Stimulated activated CD8-positive, alpha-beta memory T cell treated with anti-CD3 and anti-CD28 coated beads, Interleukin-2, amount 100 ng/mL, for 1 hour (primary cell): ENCODE measurements around the gene SLC22A23.
"Not testable (repeated sequence)": the region's sequence is repeated elsewhere in the genome, so short reads cannot be mapped to it uniquely, and the experiment has no call there.

Experiments
- DNase-seq, 2 donors: peaks; one replicate each; pipeline ENCODE4 v3.0.0-alpha.2; 2020; ENCODE audit warnings: low read depth in 2 of 2

The SLC22A23 gene

DNA sequence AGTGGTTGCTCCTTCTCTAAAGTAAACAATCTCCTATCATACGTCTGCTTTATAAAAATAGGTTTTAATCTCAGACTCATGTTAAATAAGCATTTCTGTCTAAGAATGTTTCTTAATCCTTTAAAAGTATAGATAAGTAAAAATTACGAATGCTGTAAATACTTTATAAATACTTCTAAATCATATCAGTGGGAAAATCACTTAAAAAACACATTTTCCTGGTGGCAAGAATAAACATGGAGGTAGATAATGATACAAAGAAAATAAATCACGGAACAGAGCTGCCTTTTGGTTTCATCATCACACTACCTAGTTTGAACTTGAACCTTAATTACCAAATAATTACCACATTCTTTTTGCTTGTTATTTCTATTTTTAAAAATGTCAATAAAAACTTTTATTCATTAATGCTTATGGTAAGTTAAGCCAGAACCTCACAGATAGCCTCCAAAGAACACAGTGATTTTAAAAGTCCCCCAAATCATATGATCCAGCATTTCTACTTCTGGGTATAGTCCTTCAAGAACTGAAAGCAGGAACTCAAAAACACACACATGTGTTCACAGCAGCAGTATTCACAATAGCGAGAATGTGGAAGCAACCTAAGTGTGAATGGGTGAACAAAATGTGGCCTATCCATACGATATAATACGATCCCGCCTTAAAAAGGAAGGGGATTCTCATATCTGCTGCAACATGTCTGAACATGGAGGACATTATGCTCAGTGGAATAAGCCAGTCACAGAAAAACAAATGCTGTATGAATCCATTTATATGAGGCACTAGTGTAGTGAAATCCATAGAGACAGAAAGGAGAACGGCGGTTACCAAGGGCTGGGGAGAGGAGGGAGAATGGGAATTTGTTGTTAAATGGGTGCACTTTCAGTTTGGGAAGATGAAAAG is 72.4 kb downstream of the SLC22A23 start:
- no peak for DNase-seq

GRCh38 chr6:3383525-3383924 is 73.3 kb downstream of the SLC22A23 start:
- DNase-seq, result no peak

GRCh38 chr6:3382326-3383279 is 74.2 kb downstream of the SLC22A23 start:
- no peak for DNase-seq

- no peak for DNase-seq
These were observed 75.5 kb downstream of the SLC22A23 start for GRCh38 chr6:3381233-3381921.

DNA sequence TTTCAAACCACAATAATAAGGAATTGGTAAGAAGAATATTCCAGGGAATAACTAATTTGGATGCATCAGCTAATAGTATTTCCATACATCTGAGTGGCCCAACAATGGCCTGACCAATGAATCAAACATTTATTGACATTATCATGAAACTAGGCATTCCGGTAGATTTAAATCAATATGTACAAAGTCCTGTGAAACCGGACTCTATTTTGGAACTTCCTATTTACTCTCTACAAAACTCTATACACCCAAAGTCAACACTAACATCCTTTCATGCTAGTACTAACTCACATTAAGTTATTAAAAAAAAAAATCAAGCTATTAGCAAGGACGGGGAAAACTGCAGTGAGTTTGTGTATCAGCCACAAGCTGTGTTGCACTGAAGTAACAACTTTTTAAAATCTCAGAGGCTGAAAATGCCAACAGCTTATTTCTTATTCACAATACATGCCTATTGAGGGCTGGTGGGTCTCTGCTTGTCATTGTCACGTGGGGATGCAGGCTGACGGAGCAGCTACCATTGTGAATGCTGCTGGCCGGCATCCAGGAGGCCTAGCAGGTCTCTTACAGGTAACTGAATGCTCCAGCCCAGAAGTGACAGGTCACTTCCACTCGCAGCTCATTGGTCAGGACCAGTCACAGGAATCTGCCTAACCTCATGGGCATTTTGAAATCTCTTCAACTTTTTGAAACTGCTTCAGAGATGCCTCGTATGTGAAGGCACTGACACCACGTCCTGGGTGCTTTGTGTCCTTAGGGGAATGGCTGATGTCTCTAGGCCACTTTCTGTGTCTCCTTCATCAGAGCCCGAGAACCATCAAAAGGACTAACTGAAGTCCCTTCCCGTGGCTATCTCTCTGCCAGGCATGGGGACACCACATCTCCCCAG is 76.3 kb downstream of the SLC22A23 start:
- no peak for DNase-seq

DNA sequence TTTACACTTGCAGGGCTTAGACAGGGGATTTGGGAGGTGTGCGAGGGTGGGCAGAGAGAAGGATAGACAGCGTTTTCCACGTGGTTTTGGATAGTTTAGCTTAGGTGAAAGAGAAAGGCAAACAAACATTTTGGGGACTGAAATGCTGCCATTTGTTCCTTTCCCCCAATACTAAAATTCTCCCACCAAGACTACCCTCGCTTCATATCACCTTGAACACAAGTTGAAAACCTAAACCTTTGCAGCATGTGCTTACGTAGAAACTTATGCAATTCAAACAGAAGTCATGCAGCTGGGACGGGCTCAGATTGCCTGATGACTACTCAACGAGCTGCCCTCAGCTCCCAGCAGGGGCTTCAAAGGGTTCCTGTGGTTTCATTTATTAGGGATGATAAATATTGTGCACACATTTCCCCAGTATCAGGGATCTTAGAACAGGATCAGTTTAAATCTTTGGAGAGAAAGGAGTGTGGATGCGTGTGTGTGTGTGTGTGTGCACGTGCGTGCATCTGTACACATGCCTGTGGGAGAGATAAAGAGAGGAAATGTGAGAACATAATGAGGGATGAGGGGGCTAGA is 77.3 kb downstream of the SLC22A23 start:
- no peak for DNase-seq

DNA sequence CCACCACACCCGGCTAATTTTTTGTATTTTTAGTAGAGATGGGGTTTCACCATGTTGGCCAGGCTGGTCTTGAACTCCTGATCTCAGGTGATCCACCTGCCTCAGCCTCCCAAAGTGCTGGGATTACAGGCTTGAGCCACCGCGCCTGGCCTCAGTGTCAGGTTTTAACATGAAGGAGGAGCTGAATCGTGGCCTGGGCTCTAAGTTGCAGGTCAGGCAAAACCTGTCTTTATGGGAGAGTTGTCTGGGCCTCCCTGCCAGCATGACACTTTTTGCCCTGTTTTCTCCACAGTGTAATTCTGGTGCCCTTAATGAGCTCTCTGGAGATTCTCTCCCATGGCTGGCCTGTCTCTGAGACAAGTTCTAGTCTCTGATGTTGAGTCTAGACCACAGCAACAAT is 78.0 kb downstream of the SLC22A23 start:
- not testable (repeated sequence) for DNase-seq

GRCh38 chr6:3378398-3378782 is 78.5 kb downstream of the SLC22A23 start:
- not testable (repeated sequence) for DNase-seq

- DNase-seq, result no peak
These were observed 79.1 kb downstream of the SLC22A23 start for GRCh38 chr6:3377536-3378397.

GRCh38 chr6:3376893-3377535 is 79.8 kb downstream of the SLC22A23 start:
- no peak for DNase-seq

DNA sequence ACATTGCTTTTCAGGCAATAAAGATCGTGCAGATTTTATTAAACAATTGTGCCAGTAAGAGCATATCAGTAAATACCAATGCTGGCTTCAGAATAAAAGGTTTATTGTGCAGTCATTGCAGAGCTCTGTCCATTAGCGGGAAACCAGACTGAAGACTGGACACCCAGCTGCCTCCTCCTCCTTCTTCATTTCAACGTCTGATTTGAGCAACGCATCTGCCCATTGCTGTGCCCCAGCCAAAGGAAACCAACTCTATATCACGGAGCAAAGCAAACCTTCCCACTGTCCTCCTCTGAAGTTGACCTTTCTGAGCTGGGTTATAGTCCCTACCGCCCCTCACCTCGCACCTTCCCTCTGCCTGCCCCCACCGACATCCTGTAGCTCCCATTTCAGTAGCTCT is 80.8 kb downstream of the SLC22A23 start:
- no peak for DNase-seq

DNA sequence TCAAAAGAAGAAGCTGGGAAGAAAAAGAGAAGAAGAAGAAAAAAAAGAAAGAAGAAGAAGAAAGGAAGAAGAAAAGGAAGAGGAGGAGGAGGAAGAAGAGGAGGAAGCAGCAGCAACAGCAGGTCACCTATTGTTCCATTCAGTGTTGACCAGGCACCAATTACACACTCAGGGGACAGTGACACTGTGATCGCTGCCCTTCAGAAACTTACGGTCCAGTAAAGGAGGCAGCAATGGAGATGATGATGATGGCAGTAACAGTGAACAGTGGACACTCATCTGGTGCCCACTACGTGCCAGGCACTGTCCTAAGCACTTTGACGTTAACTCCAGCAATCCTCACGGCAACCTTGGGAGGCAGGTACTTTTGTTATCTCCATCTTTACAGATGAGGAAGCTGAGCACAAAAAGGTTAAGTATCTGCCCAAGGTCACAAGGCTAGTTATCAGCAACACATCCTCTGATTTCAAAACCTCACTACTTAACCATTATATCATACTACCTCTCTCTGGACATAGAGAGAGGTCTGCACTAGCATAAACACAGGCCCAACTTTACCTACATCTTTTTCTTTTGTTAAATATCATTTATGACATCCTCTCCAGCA is 83.2 kb downstream of the SLC22A23 start:
- no peak for DNase-seq

DNA sequence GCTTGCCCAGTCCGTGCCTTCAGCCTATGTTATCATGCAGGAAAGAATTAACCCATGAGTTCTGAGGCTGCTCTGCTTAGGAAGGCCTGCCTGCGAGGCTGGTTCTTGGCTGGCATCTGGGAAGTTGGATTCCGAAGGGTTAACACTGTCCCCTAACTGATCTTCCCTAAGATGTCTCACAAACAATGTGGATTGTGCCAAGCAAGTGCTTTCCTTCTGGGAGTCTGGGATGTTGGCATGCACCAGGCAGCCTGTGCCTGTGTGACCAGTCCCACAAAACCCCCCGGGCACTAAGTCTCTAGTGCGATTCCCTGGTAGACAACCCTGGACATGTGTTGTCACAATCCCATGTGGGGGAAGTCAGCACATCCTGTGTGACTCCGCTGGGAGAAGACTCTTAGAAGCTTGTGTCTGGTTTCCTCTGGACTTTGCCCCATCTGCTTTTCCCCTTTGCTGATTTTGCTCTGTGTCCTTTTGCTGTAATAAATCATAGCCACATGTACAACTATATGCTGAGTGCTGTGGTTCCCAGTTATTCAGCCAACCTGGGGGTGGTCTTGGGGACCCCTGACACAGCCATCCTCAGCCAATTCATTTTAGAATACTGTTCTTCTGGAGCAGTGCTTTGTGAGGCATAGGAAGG is 83.8 kb downstream of the SLC22A23 start:
- DNase-seq, result no peak

DNA sequence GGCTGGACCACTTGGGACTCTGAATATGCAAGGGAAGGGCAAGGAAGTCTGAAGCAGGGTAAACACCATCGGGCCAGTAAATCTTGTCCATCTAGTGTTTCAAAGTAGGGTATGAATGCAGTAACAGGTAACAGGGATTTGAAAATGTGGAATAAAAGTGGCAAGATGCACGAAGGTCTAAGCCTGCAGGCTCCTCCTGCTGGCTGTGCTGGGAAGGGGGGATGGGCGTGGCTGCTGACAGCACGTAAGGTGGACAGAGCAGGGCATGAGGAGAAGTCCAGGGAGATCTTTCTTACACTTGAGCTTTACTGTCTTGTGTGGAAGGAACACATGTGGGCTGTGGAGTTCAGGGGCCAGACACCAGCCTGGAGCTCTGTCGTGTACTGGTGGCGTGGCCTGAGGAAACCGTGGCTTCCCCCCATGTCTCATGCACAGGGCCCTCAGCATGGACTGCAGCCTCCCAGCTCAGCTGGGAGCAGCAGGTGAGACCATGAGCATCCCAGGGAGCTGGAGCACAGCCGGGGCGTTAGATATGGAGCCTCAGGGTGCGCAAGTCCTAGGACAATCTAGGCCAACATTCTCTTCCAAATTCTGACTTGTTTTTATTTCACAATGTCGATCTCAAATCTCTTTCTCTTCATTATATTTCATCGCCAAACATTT is 84.5 kb downstream of the SLC22A23 start:
- no peak for DNase-seq

DNA sequence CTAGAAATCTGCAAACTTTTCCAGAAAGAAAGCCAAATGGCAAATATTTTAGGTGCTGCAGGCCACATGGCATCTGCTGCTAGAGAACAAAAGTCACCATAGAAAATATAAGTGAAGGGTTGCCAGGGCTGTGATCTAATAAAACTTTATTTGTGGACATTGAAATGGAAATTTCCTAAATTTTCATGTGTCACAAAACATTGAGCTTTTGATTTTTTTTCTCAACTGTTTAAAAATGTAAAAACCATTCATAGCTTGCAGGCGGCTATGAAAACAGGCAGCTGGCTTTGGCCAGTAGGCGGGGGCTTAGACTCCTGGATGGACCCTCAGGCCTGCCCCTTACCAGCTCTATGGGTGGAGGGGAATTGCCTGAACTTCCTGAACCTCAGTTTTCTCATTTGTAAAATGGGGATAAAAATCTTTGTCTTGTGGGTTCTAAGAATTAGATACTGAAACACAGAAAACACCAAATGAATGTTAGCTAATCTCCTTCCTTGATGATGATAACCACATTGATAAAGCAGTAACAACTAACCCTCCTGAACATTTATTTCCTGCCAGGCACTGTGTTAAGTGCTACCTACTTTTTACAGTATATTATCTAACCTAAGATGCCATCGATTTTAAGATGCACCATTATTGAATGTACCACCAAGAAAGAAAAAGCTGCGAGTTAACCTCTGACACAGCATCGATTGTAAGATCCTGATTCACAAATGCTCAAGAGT is 85.5 kb downstream of the SLC22A23 start:
- no peak for DNase-seq

GRCh38 chr6:3370361-3371221 is 86.3 kb downstream of the SLC22A23 start:
- no peak for DNase-seq
